Measurements from ENCODE around the gene RAPGEF5.

DNA sequence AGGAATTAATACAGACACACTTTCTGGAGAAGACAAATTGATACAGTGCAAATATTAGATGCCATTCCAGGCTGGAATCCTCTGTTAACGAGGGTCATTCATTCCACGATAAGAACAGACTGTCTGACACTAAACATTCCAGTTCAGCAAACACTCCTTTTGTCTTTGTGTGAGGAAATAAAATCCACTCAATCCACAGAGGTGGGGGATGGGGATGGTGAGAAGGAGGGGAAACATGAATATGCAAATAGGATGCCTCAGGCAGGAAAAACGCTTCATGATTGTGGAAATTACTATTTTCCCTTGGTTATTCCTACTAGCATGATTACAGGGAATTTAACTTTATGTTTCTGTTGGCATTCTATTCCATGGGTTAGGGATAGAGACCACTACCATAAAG, 214.4 kb downstream of the RAPGEF5 start:
- TF ChIP-seq TAF1 (IDR thresholded peaks at IDR 0.05; ENCODE audit: borderline replicate concordance, low read depth, low read length) = no peak
- TF ChIP-seq, protein P1, sequence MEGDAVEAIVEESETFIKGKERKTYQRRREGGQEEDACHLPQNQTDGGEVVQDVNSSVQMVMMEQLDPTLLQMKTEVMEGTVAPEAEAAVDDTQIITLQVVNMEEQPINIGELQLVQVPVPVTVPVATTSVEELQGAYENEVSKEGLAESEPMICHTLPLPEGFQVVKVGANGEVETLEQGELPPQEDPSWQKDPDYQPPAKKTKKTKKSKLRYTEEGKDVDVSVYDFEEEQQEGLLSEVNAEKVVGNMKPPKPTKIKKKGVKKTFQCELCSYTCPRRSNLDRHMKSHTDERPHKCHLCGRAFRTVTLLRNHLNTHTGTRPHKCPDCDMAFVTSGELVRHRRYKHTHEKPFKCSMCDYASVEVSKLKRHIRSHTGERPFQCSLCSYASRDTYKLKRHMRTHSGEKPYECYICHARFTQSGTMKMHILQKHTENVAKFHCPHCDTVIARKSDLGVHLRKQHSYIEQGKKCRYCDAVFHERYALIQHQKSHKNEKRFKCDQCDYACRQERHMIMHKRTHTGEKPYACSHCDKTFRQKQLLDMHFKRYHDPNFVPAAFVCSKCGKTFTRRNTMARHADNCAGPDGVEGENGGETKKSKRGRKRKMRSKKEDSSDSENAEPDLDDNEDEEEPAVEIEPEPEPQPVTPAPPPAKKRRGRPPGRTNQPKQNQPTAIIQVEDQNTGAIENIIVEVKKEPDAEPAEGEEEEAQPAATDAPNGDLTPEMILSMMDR (IDR thresholded peaks at IDR 0.05 in 2 of 3, conservative IDR thresholded peaks at IDR 0.05 in 1 of 3; ENCODE audit: control insufficient read depth in 2 of 3, extremely low read depth in 1 of 3, insufficient read depth in 1 of 3, low read depth in 3 of 3, low read length in 3 of 3) = no peak
- no peak for TF ChIP-seq SREBF2 (IDR thresholded peaks at IDR 0.05; ENCODE audit: low read length)
- TF ChIP-seq, protein P2, sequence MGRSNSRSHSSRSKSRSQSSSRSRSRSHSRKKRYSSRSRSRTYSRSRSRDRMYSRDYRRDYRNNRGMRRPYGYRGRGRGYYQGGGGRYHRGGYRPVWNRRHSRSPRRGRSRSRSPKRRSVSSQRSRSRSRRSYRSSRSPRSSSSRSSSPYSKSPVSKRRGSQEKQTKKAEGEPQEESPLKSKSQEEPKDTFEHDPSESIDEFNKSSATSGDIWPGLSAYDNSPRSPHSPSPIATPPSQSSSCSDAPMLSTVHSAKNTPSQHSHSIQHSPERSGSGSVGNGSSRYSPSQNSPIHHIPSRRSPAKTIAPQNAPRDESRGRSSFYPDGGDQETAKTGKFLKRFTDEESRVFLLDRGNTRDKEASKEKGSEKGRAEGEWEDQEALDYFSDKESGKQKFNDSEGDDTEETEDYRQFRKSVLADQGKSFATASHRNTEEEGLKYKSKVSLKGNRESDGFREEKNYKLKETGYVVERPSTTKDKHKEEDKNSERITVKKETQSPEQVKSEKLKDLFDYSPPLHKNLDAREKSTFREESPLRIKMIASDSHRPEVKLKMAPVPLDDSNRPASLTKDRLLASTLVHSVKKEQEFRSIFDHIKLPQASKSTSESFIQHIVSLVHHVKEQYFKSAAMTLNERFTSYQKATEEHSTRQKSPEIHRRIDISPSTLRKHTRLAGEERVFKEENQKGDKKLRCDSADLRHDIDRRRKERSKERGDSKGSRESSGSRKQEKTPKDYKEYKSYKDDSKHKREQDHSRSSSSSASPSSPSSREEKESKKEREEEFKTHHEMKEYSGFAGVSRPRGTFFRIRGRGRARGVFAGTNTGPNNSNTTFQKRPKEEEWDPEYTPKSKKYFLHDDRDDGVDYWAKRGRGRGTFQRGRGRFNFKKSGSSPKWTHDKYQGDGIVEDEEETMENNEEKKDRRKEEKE (IDR thresholded peaks at IDR 0.05) = no peak
- no peak for TF ChIP-seq NRF1 (conservative IDR thresholded peaks at IDR 0.05; ENCODE audit: low read depth, low read length)
- no peak for TF ChIP-seq MEF2A (IDR thresholded peaks at IDR 0.05; ENCODE audit: insufficient read depth, low read depth, low read length)
- TF ChIP-seq MYB (IDR thresholded peaks at IDR 0.05; ENCODE audit: borderline replicate concordance, low read depth, low read length) = no peak
- TF ChIP-seq, protein P3, sequence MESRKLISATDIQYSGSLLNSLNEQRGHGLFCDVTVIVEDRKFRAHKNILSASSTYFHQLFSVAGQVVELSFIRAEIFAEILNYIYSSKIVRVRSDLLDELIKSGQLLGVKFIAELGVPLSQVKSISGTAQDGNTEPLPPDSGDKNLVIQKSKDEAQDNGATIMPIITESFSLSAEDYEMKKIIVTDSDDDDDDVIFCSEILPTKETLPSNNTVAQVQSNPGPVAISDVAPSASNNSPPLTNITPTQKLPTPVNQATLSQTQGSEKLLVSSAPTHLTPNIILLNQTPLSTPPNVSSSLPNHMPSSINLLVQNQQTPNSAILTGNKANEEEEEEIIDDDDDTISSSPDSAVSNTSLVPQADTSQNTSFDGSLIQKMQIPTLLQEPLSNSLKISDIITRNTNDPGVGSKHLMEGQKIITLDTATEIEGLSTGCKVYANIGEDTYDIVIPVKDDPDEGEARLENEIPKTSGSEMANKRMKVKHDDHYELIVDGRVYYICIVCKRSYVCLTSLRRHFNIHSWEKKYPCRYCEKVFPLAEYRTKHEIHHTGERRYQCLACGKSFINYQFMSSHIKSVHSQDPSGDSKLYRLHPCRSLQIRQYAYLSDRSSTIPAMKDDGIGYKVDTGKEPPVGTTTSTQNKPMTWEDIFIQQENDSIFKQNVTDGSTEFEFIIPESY (IDR thresholded peaks at IDR 0.05) = no peak
- no peak for TF ChIP-seq SP1 (IDR thresholded peaks at IDR 0.05; ENCODE audit: low read depth, low read length)

Measured in GM12878 (cell line).